ENCODE measurements around the gene GIT1. TPM values are rescaled to one million over a fixed set of nuclear protein-coding genes. Genes with fewer than 3 reads are reported as not detected.

Gene GIT1
- total and polyA plus RNA-seq, 2 of the 13 experiments (the other 11 are each of a cell fraction or from before 2014, with no cell fraction given): 14.2 to 30.8 TPM

DNA sequence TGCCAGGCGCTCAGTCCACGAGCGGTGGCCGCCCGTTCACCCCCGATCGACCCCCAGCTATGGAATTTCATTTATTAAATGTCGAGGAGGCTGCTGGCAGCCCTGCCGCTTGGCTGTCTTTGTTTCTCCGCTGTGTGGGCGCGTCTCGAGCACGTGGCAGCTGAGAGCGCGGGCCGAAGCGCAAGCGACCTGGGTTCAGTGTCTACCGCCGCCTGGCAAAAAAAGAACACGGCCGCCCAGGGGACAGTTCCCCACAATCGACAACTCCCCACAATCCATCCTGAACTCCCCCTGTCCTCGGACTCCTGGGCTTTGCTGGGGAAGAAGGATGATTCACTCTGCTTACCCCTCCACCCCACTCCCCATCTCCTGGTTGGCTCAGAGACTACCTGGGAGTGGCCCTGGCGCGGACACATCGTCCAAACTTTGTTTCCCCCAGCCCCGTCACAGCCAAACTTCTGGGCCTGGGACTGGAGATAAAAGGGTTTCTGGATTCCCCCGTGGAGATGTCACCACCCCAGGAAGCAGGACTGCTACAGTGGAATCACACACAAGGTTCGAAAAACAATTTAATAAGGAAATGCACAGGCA, 1.8 kb upstream of the GIT1 start (continued):
- TF ChIP-seq, protein P1, sequence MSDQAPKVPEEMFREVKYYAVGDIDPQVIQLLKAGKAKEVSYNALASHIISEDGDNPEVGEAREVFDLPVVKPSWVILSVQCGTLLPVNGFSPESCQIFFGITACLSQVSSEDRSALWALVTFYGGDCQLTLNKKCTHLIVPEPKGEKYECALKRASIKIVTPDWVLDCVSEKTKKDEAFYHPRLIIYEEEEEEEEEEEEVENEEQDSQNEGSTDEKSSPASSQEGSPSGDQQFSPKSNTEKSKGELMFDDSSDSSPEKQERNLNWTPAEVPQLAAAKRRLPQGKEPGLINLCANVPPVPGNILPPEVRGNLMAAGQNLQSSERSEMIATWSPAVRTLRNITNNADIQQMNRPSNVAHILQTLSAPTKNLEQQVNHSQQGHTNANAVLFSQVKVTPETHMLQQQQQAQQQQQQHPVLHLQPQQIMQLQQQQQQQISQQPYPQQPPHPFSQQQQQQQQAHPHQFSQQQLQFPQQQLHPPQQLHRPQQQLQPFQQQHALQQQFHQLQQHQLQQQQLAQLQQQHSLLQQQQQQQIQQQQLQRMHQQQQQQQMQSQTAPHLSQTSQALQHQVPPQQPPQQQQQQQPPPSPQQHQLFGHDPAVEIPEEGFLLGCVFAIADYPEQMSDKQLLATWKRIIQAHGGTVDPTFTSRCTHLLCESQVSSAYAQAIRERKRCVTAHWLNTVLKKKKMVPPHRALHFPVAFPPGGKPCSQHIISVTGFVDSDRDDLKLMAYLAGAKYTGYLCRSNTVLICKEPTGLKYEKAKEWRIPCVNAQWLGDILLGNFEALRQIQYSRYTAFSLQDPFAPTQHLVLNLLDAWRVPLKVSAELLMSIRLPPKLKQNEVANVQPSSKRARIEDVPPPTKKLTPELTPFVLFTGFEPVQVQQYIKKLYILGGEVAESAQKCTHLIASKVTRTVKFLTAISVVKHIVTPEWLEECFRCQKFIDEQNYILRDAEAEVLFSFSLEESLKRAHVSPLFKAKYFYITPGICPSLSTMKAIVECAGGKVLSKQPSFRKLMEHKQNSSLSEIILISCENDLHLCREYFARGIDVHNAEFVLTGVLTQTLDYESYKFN (CRISPR knock-in tag; conservative IDR thresholded peaks at IDR 0.05): no peak
- TF ChIP-seq ZNF34 (CRISPR knock-in tag; IDR thresholded peaks at IDR 0.05; ENCODE audit: borderline replicate concordance): no peak
- no peak; the same call in 1 of the 2 replicates for TF ChIP-seq GFI1 (CRISPR knock-in tag; IDR thresholded peaks at IDR 0.05; ENCODE audit: borderline replicate concordance)
- peak; percentile 12; the same call in 1 of the 2 replicates for TF ChIP-seq ZSCAN21 (CRISPR knock-in tag; IDR thresholded peaks at IDR 0.05; ENCODE audit: borderline replicate concordance)
- TF ChIP-seq RFXAP (CRISPR knock-in tag; IDR thresholded peaks at IDR 0.05; ENCODE audit: borderline replicate concordance): 0 out of 2 replicates have a peak, but pooled peaks have one; percentile 41
- no peak for TF ChIP-seq NFKBIZ (CRISPR knock-in tag; IDR thresholded peaks at IDR 0.05)
- TF ChIP-seq ZNF225 (CRISPR knock-in tag; IDR thresholded peaks at IDR 0.05): no peak
- TF ChIP-seq MBNL3 (CRISPR knock-in tag; conservative IDR thresholded peaks at IDR 0.05): no peak
- TF ChIP-seq, protein P2, sequence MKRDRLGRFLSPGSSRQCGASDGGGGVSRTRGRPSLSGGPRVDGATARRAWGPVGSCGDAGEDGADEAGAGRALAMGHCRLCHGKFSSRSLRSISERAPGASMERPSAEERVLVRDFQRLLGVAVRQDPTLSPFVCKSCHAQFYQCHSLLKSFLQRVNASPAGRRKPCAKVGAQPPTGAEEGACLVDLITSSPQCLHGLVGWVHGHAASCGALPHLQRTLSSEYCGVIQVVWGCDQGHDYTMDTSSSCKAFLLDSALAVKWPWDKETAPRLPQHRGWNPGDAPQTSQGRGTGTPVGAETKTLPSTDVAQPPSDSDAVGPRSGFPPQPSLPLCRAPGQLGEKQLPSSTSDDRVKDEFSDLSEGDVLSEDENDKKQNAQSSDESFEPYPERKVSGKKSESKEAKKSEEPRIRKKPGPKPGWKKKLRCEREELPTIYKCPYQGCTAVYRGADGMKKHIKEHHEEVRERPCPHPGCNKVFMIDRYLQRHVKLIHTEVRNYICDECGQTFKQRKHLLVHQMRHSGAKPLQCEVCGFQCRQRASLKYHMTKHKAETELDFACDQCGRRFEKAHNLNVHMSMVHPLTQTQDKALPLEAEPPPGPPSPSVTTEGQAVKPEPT (CRISPR knock-in tag; IDR thresholded peaks at IDR 0.05; ENCODE audit: low read depth): 0 out of 2 replicates have a peak, but pooled peaks have one; percentile 41
- TF ChIP-seq, protein P3, sequence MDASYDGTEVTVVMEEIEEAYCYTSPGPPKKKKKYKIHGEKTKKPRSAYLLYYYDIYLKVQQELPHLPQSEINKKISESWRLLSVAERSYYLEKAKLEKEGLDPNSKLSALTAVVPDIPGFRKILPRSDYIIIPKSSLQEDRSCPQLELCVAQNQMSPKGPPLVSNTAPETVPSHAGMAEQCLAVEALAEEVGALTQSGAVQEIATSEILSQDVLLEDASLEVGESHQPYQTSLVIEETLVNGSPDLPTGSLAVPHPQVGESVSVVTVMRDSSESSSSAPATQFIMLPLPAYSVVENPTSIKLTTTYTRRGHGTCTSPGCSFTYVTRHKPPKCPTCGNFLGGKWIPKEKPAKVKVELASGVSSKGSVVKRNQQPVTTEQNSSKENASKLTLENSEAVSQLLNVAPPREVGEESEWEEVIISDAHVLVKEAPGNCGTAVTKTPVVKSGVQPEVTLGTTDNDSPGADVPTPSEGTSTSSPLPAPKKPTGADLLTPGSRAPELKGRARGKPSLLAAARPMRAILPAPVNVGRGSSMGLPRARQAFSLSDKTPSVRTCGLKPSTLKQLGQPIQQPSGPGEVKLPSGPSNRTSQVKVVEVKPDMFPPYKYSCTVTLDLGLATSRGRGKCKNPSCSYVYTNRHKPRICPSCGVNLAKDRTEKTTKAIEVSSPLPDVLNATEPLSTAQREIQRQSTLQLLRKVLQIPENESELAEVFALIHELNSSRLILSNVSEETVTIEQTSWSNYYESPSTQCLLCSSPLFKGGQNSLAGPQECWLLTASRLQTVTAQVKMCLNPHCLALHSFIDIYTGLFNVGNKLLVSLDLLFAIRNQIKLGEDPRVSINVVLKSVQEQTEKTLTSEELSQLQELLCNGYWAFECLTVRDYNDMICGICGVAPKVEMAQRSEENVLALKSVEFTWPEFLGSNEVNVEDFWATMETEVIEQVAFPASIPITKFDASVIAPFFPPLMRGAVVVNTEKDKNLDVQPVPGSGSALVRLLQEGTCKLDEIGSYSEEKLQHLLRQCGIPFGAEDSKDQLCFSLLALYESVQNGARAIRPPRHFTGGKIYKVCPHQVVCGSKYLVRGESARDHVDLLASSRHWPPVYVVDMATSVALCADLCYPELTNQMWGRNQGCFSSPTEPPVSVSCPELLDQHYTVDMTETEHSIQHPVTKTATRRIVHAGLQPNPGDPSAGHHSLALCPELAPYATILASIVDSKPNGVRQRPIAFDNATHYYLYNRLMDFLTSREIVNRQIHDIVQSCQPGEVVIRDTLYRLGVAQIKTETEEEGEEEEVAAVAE (CRISPR knock-in tag; IDR thresholded peaks at IDR 0.05; ENCODE audit: borderline replicate concordance): peak; percentile 34; the same call in 1 of the 2 replicates
- 0 out of 4 replicates have a peak, but pooled peaks of 1 of the 2 experiments have one; percentile 9 for TF ChIP-seq POLR2A (IDR thresholded peaks at IDR 0.05; ENCODE audit: insufficient read depth in 1 of 2, low read depth in 2 of 2, low read length in 2 of 2)
- TF ChIP-seq ZNF138 (CRISPR knock-in tag; IDR thresholded peaks at IDR 0.05; ENCODE audit: low read depth): peak; percentile 58; the same call in 1 of the 2 replicates
- peak; percentile 64; the same call in 1 of the 2 replicates for TF ChIP-seq ZNF331 (CRISPR knock-in tag; IDR thresholded peaks at IDR 0.05)
- TF ChIP-seq PHF8 (CRISPR knock-in tag; IDR thresholded peaks at IDR 0.05): peak; percentile 50; the same call in 1 of the 2 replicates
- TF ChIP-seq PRPF4 (IDR thresholded peaks at IDR 0.05; ENCODE audit: low read depth, low read length, poor library complexity, severe bottlenecking): no peak
- 0 out of 2 replicates have a peak, but pooled peaks have one; percentile 6 for TF ChIP-seq REPIN1 (CRISPR knock-in tag; IDR thresholded peaks at IDR 0.05; ENCODE audit: borderline replicate concordance, low read depth)
- TF ChIP-seq, protein P4, sequence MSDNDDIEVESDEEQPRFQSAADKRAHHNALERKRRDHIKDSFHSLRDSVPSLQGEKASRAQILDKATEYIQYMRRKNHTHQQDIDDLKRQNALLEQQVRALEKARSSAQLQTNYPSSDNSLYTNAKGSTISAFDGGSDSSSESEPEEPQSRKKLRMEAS (IDR thresholded peaks at IDR 0.05): peak; percentile 91
- peak; percentile 85 for TF ChIP-seq MXI1 (IDR thresholded peaks at IDR 0.05; ENCODE audit: borderline replicate concordance, low read depth, low read length)
- TF ChIP-seq MED13 (CRISPR knock-in tag; IDR thresholded peaks at IDR 0.05): peak; percentile 38; the same call in 1 of the 2 replicates
